Measurements from ENCODE around the gene SLC12A5. TPM values are rescaled to one million over a fixed set of nuclear protein-coding genes. Genes with fewer than 3 reads are reported as not detected.
A peak's percentile ranks its signal among the peaks of the same experiment; 100 is the strongest.

Gene SLC12A5
- total RNA-seq, 4 donors from 2014 or later = 0.99 to 1.2 TPM; not detected in 2

DNA sequence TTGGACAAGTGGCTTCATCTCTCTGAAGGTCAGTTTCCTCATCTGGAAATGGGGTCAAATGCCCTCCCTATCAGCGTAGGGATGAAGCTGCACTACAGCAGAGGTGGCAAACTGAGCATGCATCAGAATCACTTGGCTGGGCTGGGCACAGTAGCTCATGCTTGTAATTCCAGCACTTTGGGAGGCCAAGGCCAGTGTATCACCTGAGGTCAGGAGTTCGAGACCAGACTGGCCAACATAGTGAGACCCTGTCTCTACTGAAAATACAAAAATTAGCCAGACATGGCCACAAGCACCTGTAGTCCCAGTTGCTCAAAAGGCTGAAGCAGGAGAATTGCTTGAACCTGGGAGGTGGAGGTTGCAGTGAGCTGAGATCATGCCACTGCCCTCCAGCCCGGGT is 27.0 kb upstream of the SLC12A5 start:
- intact Hi-C loops (cut with DNase I) = no loop called here
- Histone ChIP-seq H3K27ac (replicated peaks in 1 of 4) (no peak overlapping the region), H3K9me3 (no peaks in the 10 kb centered on the region), H3K4me1 (peaks cover 0 to 5% (median 0%) of the 10 kb centered on the region in 4 donors), H3K4me3 (no peak overlapping the region), H3K27me3 (peaks cover 0 to 94% (median 9%) of the 10 kb centered on the region in 4 donors), H3K36me3 (no peaks in the 10 kb centered on the region)
- WGBS = 100% methylated on average over 2 of the region's 3 CpGs
- DNase-seq (ENCODE audit: extremely low spot score) = no peak
- TF ChIP-seq, protein P1, sequence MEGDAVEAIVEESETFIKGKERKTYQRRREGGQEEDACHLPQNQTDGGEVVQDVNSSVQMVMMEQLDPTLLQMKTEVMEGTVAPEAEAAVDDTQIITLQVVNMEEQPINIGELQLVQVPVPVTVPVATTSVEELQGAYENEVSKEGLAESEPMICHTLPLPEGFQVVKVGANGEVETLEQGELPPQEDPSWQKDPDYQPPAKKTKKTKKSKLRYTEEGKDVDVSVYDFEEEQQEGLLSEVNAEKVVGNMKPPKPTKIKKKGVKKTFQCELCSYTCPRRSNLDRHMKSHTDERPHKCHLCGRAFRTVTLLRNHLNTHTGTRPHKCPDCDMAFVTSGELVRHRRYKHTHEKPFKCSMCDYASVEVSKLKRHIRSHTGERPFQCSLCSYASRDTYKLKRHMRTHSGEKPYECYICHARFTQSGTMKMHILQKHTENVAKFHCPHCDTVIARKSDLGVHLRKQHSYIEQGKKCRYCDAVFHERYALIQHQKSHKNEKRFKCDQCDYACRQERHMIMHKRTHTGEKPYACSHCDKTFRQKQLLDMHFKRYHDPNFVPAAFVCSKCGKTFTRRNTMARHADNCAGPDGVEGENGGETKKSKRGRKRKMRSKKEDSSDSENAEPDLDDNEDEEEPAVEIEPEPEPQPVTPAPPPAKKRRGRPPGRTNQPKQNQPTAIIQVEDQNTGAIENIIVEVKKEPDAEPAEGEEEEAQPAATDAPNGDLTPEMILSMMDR (IDR thresholded peaks at IDR 0.05) = no peak
- no peak for TF ChIP-seq EP300 (IDR thresholded peaks at IDR 0.05)

- Histone ChIP-seq H3K9me3 (no peaks in the 10 kb centered on the region), H3K27ac (replicated peaks in 1 of 4) (no peak overlapping the region), H3K27me3 (peaks cover 0 to 94% (median 7%) of the 10 kb centered on the region in 4 donors), H3K36me3 (no peaks in the 10 kb centered on the region), H3K4me3 (no peak overlapping the region), H3K4me1 (peaks cover 0 to 9% (median 2%) of the 10 kb centered on the region in 4 donors)
- intact Hi-C loops (cut with DNase I) = no loop called here
- TF ChIP-seq, protein P1 (IDR thresholded peaks at IDR 0.05) = no peak
- TF ChIP-seq EP300 (IDR thresholded peaks at IDR 0.05) = no peak
- TF ChIP-seq POLR2A (IDR thresholded peaks at IDR 0.05; ENCODE audit: low read depth) = no peak
- no peak for TF ChIP-seq POLR2AphosphoS5 (IDR thresholded peaks at IDR 0.05)
- WGBS = 48% methylated on average over 4 of the region's 4 CpGs
- no peak for DNase-seq (ENCODE audit: extremely low spot score)
Measured at GRCh38 chr20:46004187-46004586, 24.8 kb upstream of the SLC12A5 start.

DNA sequence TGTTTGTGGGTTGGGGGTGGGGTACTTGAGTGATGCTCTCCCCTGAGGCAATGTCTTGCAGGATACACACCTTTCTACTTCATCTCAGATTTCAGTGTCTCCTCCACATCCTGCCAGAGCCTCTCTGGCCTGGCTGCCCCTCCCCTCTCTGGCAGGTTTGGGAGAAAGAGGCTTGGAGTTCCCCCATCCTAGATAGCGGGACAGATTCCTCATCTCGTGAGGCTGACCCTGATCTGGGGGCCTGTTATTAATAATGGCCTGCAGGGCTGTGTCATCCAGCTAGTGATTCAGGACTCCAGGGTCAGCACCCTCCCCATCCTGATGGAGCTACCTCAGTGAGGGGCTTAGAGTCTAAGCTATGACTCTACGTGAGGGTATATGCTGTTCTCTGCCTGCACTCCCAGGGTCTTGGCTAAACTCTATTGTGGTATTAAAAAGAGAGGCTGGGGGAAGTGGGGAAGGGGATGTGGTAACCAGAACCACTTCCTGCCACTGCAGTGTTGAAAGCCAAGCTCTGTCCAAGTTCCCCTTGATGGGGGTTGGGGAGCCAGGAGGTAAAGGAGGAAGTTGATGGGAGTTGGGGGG is 24.0 kb upstream of the SLC12A5 start:
- no peak overlapping the region for H3K4me3 ChIP-seq
- no peak for DNase-seq (ENCODE audit: extremely low spot score)
- H3K36me3 ChIP-seq = no peaks in the 10 kb centered on the region
- intact Hi-C loops (cut with DNase I) = no loop called here
- H3K9me3 ChIP-seq = no peaks in the 10 kb centered on the region
- 25% methylated on average over 3 of the region's 3 CpGs for WGBS
- peaks cover 0 to 94% (median 4%) of the 10 kb centered on the region in 4 donors for H3K27me3 ChIP-seq
- H3K27ac ChIP-seq (replicated peaks in 1 of 4) = no peak overlapping the region
- TF ChIP-seq, protein P1 (IDR thresholded peaks at IDR 0.05) = no peak
- TF ChIP-seq POLR2AphosphoS5 (IDR thresholded peaks at IDR 0.05) = peak in 1 of 2 donors; percentile 10
- peaks cover 0 to 13% (median 5%) of the 10 kb centered on the region in 4 donors for H3K4me1 ChIP-seq

DNA sequence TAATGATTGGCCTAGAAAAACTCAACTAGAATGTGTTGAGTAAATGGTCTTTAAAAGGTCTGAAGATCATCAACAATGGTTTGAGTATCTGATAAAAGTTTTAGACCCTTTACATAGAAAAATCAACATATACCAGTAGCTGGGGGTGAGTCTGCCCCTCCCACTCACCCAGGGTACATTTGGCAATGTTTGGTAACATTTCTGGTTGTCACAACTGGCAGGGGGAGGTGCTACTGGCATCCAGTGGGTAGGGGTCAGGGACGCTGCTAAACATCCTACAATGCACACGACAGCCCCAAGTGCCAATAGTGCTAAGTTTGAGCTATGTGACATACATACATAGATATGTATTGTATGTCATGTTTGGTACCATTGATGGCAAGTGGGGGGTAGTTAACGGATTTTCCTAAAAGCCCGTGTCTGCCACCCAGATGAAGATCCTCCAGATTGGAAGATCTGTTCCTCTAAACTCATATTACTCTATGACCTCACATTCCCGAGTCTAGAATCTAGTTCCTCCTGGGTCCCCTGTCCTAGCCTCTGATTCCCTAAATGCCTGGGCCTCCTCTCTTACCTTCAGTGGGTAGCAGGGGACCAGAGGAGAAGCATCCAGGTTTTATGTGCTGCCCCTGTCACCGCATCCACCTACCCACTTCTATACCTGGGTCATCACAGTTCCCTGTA is 22.9 kb upstream of the SLC12A5 start:
- H3K27me3 ChIP-seq = peaks cover 3 to 94% (median 12%) of the 10 kb centered on the region in 4 donors
- DNase-seq (ENCODE audit: extremely low spot score) = no peak
- no peak overlapping the region for H3K4me3 ChIP-seq
- TF ChIP-seq EP300 (IDR thresholded peaks at IDR 0.05) (no peak), POLR2A (IDR thresholded peaks at IDR 0.05; ENCODE audit: low read depth) (no peak)
- 77% methylated on average over 6 of the region's 6 CpGs for WGBS
- H3K27ac ChIP-seq (replicated peaks in 1 of 4) = no peak overlapping the region
- no peaks in the 10 kb centered on the region for H3K36me3 ChIP-seq
- no peaks in the 10 kb centered on the region for H3K9me3 ChIP-seq
- intact Hi-C loops (cut with DNase I) = no loop called here
- peaks cover 0 to 18% (median 14%) of the 10 kb centered on the region in 4 donors for H3K4me1 ChIP-seq

DNA sequence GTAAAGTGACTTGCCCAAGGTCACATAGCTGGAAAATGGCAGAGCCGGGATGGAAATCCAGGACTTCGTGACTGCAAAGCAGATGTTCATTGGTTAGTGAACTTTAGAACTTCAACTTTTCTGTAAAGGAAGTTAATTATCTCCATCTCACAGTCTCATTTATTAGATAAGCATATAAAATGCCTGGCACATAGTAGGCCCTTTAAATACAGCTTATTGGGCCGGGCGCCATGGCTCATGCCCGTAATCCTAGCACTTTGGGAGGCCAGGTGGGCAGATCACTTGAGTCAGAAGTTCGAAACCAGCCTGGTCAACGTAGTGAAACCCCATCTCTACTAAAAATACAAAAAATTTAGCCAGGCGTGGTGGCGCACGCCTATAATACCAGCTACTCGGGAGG is 22.1 kb upstream of the SLC12A5 start:
- intact Hi-C loops (cut with DNase I) = no loop called here
- WGBS = 83% methylated on average over 11 of the region's 11 CpGs
- peaks cover 3 to 96% (median 20%) of the 10 kb centered on the region in 4 donors for H3K27me3 ChIP-seq

More for the DNA sequence above, 22.1 kb upstream of the SLC12A5 start:
- H3K36me3 ChIP-seq = no peaks in the 10 kb centered on the region
- H3K9me3 ChIP-seq = no peaks in the 10 kb centered on the region
- DNase-seq (ENCODE audit: extremely low spot score) = no peak
- peaks cover 0 to 23% (median 15%) of the 10 kb centered on the region in 4 donors for H3K4me1 ChIP-seq
- no peak overlapping the region for H3K27ac ChIP-seq (replicated peaks in 1 of 4)
- TF ChIP-seq POLR2A (IDR thresholded peaks at IDR 0.05; ENCODE audit: low read depth) (no peak), POLR2AphosphoS5 (IDR thresholded peaks at IDR 0.05) (no peak), EP300 (IDR thresholded peaks at IDR 0.05) (no peak)
- TF ChIP-seq, protein P1 (IDR thresholded peaks at IDR 0.05) = no peak
- H3K4me3 ChIP-seq = no peak overlapping the region

All from esophagus muscularis mucosa (tissue), 4 donors.